Calu3 (cell line): ENCODE results near the gene SPRY2. TPM values are rescaled to one million over a fixed set of nuclear protein-coding genes. Genes with fewer than 3 reads are reported as not detected.
A peak's percentile ranks its signal among the peaks of the same experiment; 100 is the strongest.

Experiments used
- BruUV-seq: library from RNA; stranded (reverse); fragments of 400-500 nt; replicated peaks from 2 replicates; lab custom pipeline; 2021; lab: Mats Ljungman, UMichigan
- CTCF ChIA-PET: fragments of 300-600 bp; sonication (Branson Sonifier 250); formaldehyde crosslinking; loops from one replicate; lab custom pipeline; 2022; ENCODE audit warnings: antibody characterized with exemption; lab: Charles Lee
- DNase-seq: peaks from one replicate; pipeline ENCODE4 v3.0.0; 2022
- H3K27ac Mint-ChIP-seq: one replicate; pipeline ENCODE4 v1.8.0; 2022; ENCODE audit warnings: mixed read lengths; ENCODE audit not compliant: unreplicated experiment
- H3K27me3 Mint-ChIP-seq: one replicate; pipeline ENCODE4 v1.8.0; 2022; ENCODE audit warnings: mixed read lengths; ENCODE audit not compliant: unreplicated experiment
- H3K36me3 Mint-ChIP-seq: one replicate; pipeline ENCODE4 v1.8.0; 2022; ENCODE audit warnings: mild to moderate bottlenecking, moderate library complexity, mixed read lengths; ENCODE audit not compliant: insufficient read depth, unreplicated experiment
- H3K4me1 Mint-ChIP-seq: one replicate; pipeline ENCODE4 v1.8.0; 2022; ENCODE audit warnings: mild to moderate bottlenecking, low read depth, mixed read lengths; ENCODE audit not compliant: unreplicated experiment
- H3K4me3 Mint-ChIP-seq: one replicate; pipeline ENCODE4 v1.8.0; 2022; ENCODE audit warnings: mild to moderate bottlenecking, low read depth, moderate library complexity, mixed read lengths; ENCODE audit not compliant: unreplicated experiment
- H3K9me3 Mint-ChIP-seq: one replicate; pipeline ENCODE4 v1.8.0; 2022; ENCODE audit warnings: low read depth, mixed read lengths; ENCODE audit not compliant: unreplicated experiment
- CTCF ChIP-seq: fragments of 200-600 bp; IDR thresholded peaks from one replicate; pipeline ENCODE4 v1.8.0; 2022; ENCODE audit warnings: antibody characterized with exemption; ENCODE audit not compliant: unreplicated experiment
- intact Hi-C: fragments of 100-400 bp; cut with micrococcal nuclease; formaldehyde crosslinking; loops from one replicate; pipeline ENCODE4 v1.10.0; 2022; ENCODE audit not compliant: unreplicated experiment
- total RNA-seq: library from RNA; stranded (reverse); gene quantifications from 2 replicates; pipeline ENCODE4 v1.2.3, GENCODE V29; 2022

Gene SPRY2
- total RNA-seq, 1 experiment from 2014 or later, result 13.6 TPM

DNA sequence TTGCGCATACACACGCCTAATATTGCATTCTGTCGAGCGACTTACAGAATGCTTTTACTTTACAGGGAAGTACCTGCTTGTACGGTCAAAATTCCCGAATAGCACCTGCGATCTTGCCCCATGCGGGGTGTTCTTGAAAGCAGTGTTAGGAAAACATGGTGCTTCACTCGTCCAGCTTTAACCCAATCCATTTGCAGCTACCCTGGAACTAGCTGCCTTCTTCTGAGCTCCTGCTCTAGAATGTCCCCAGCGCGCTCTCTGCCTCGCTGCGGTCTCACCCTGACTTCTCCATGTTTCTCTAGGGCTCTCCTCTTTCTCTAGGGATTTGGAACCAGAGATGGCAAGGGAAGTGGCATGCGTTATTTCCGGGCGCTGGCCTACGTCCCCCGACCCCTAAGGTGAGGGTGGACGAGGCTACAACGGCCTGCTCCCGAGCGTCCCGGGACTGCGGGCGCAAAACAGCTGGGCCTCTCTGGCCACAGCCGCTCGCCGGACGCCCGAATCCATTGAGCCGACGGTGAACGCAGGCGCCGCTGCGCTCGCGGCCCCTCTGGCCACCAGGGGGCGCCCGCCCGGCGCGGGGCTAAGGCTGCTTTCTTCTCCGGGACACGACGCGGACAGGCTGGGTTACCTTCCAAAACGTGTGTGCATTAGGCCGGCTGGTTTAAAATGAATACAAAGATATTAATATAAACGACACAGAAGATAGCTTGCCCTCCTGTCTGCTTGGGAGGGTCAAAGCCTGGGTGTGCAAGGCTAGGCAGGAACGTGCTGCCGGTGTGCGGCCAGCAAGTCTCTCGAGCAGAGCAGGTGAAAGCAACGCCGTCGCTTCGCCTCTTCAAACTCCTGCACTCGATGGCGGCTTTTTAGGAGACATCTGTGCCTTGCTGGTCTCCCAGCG lies 1.8 kb upstream of the SPRY2 start:
- TF ChIP-seq CTCF, result peak; percentile 50
- Mint-ChIP-seq H3K27me3 (no peaks in the 10 kb centered on the region), H3K9me3 (no peaks in the 10 kb centered on the region), H3K4me3 (no peak overlapping the region), H3K4me1 (no peaks in the 10 kb centered on the region), H3K36me3 (no peaks in the 10 kb centered on the region), H3K27ac (no peak overlapping the region)
- intact Hi-C loops, result loop anchor here (1.0 to 5.0 kb wide), 4 partner anchors 20 to 674 kb away; no protein-coding TSS in a partner anchor
- BruUV-seq, result no TSS peak
- DNase-seq, result peak; percentile 73
- CTCF ChIA-PET, result interaction anchor here (0.6 kb wide), 1 partner anchor 114 kb away, joined by 4 read pairs; no protein-coding TSS in a partner anchor

DNA sequence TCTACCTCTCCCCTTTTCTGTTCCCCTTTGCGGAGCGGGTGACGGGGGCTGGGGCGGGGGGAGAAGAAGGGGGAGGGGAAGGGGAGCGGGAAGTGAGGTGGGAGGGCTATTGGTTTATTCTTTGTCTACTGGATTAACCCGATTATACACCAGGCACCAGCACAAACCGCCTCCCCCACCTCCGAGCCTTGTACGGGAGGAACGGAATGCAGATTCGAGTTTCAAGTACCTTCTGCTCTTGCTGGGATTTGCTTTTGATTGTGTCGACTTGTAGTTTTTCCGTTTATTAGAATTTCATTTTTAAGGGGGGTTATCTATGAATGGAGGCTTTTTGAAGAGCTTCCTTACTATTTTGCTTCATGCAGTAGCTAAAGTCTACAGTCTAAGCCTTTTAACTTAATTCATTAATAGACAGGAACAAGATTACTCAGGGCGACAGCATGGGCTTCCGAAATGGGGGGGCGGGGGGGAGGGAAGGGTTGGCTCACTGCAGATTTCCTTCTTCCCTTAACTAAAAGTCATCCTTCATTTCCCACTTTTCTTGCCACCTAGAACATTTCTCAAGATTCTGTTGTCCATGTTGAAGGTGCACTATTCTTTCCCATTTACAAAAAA lies 937 bp upstream of the SPRY2 start:
- CTCF ChIA-PET, result interaction anchor here (0.6 to 0.7 kb wide), 3 partner anchors 300 to 575 kb away, joined by 3 read pairs; no protein-coding TSS in a partner anchor
- H3K9me3 Mint-ChIP-seq, result no peaks in the 10 kb centered on the region
- peaks cover 8% of the 10 kb centered on the region for H3K36me3 Mint-ChIP-seq
- H3K4me3 Mint-ChIP-seq, result no peak overlapping the region
- no peaks in the 10 kb centered on the region for H3K27me3 Mint-ChIP-seq
- no peak overlapping the region for H3K27ac Mint-ChIP-seq
- intact Hi-C loops, result loop anchor here (1.0 to 5.0 kb wide), 4 partner anchors 20 to 675 kb away; no protein-coding TSS in a partner anchor
- no TSS peak for BruUV-seq
- TF ChIP-seq CTCF, result no peak
- no peaks in the 10 kb centered on the region for H3K4me1 Mint-ChIP-seq
- DNase-seq, result peak; percentile 6

DNA sequence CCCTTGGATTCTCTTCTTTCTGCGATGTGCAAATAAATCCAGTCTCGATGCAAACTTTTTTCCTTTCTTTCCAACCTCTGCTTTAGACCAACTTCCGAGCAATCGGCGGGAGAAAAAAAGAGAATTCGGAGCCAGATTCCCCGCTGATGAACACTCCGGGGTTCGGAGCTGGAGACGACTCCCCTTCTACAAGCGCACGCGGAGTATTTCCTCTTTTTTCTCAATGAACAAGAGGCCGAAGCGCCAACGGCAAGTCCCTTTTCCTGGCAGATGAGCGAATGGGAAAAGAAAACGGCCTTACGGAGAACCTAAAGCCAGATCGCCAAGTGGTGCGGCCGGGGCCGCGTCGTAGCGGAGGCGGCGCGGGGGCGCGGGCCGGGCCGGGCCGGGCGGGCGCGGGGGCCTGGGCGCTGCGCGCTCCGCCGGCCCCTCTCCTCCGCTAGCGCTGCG lies 250 bp downstream of the SPRY2 start:
- no peaks in the 10 kb centered on the region for H3K4me1 Mint-ChIP-seq

More for the DNA sequence above, 250 bp downstream of the SPRY2 start:
- Mint-ChIP-seq H3K4me3 (no peak overlapping the region), H3K27me3 (no peaks in the 10 kb centered on the region), H3K9me3 (no peaks in the 10 kb centered on the region), H3K27ac (no peak overlapping the region), H3K36me3 (peaks cover 9% of the 10 kb centered on the region)
- TF ChIP-seq CTCF, result no peak
- CTCF ChIA-PET, result interaction anchor here (0.7 kb wide), 1 partner anchor 573 kb away, joined by 3 read pairs; no protein-coding TSS in a partner anchor
- intact Hi-C loops, result loop anchor here (5.0 kb wide), 2 partner anchors 208 to 403 kb away; no protein-coding TSS in a partner anchor
- BruUV-seq, result no TSS peak
- DNase-seq, result peak; percentile 0
